H7 (cell line): ENCODE measurements around the gene TAF4. TPM values are rescaled to one million over a fixed set of nuclear protein-coding genes. Genes with fewer than 3 reads are reported as not detected.

Source experiments
- total RNA-seq: library from RNA; depleted of rRNA; stranded (reverse); fragments of >200 nt; shearing (Covaris generic); gene quantifications from 2 replicates; pipeline ENCODE4 v1.2.3, GENCODE V29; 2014; rRNA removed

Gene TAF4
- total RNA-seq, 1 experiment from 2014 or later: 8.0 TPM

Other genes starting within 250 kb of the TAF4 start
- gene LSM14B, start 56.6 kb upstream of the TAF4 start, total RNA-seq: 67.6 and 68.6 TPM in 2 replicates
- 413 and 501 TPM in 2 replicates for gene PSMA7, start 77.5 kb upstream of the TAF4 start, total RNA-seq
- gene SS18L1, start 77.9 kb upstream of the TAF4 start, total RNA-seq: 15.1 and 25.1 TPM in 2 replicates
- 32.7 and 37.8 TPM in 2 replicates for gene MTG2, start 117.1 kb upstream of the TAF4 start, total RNA-seq
- gene HRH3, start 154.4 kb upstream of the TAF4 start, total RNA-seq: 0.85 and 1.9 TPM in 2 replicates
- gene OSBPL2, start 172.6 kb upstream of the TAF4 start, total RNA-seq: 21.9 and 26.1 TPM in 2 replicates
- gene ADRM1, start 237.1 kb upstream of the TAF4 start, total RNA-seq: 224 and 290 TPM in 2 replicates